ENCODE measurements around the gene DDX23.

The DDX23 gene

DNA sequence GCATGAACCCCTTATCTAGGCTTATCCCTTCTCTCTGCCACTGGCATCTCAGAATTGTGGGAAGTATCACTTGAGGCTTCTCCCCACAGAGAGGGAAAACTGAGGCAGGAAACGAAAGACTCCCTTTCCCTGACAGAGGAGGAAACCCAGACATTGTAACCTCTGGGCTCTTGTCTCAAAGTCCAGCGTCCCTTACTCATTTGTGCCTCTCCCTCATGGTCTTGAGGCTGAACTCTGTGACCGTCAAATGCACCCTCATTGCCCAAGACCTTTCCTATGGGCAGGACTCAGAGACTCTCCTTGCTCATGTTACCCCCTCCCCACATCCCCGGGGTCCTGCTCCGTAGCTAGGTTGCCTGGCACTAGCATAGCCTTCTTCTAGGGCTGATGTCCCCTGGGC, 29.8 kb downstream of the DDX23 start:
- no peak for DNase-seq

DNA sequence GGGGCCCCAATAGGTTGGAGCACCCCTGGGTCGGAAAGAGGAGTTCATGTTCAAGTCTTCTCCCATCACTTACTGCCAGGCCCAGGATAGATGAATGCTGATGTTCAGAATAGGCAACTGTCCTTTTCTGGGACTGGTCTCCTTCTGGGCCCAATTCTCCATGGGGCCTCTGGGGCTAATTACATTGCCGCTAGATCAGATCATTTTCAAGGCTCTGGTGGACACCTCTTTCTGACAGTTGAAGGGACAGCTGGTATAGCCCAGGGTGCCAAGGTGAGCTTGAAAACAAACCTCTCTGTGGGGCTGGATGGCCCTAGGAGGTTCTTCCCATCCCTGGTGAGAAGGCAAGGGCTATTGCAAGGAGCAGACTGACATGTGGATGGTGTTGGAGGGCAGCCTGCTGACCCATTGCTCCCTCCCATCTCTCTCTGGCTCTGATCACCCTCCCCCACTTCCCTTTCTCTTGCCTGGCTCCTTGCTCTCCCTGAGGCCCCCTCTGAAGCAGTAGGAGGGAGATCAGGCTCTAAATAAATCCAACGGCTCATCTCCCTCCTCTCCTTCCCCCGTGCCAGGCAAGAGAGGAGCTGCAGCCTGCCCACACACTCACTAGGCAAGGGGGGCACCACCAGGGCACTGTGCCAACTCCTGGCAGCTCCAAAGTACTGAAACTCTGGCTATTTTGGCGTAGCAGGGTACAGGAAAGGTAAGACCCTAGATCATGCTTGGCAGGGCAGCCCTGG, 31.8 kb downstream of the DDX23 start:
- DNase-seq, result no peak

DNA sequence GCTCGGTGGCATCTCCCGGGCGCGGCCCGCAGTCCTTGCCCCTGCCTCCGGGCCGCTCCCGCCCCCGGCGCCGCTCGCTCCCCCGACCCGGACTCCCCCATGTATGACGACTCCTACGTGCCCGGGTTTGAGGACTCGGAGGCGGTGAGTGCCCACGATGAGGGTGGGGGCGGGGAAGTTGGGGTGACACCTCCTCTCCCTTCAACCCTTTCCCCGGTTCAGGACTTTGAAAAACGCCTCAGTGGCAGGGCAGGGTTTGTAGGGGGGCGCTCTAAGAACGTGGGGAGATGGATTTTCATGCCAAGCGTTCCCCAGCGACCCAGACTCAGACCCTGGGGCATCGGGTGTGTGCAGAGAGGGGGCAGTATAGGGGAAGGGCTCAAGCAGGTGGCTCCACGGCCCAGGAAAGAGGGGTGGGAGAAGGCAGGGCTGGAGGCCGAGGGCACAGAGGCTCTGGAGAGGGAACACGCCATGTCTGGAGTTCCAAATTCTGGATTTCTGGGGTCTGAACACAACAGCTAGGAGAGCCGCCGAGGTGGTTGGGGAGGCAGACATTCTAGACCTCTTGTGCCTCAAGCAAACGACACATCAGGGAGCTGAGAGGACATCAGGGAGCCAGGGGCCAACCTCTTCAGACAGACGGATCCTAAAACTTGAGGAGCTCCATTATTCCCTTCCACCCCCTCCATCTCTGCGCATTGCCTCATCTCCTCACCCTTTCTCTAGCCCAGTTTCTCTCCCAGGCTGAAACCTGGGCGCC, 33.0 kb downstream of the DDX23 start:
- DNase-seq, result no peak

DNA sequence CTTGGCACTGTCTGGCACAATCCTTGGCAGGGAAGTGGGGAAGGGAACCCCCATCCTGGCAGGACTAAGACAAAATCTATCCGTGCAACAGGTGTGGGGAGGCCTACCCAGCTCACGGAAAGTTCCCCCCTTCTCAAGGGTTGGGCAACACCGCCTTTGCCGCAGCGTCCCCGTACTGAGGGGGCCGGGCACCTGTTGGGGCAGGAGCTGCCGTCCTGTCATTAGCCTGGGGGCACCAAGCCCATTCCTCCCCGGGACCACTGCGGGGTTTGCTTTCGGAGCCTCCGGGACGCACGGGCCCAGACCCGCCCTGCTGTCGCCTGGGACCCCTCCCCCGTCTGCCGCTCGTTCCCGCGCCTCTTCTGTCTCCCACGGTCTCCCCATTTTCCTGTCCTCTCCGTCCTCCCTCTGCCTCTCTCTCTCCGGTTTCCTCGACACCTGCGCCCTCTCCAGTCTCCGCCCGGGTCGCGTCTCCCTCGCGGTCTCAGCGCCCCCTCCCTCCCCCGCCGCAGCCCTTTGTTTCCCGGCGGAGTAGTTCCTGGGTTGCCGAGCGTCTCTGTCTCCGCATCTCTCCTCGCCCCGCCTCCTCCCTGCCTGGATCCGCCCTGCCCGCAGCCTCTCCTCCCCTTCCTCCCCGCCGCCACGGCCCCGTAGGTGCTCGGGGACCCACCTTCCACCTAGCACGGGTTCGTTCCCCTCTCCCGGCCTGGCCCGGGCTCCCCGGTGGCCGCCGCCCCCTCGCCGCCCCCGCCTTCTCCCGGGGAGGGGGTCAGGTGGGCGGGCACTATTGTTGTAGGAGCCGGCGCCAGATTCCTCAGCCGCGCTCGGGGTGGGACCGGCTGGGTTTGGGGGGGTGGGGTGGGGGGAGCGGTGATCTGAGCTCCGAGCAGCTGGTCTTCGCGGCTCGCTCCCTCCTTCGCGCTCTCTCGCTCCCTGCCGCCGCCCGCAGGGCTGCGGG, 33.8 kb downstream of the DDX23 start, which contains the start of gene CACNB3:
TSS of gene CACNB3 (plus strand) at position 624 of the 958 bp plus-strand sequence. CDS start 434 bp downstream, outside the sequence.
- peak; percentile 20 for DNase-seq

DNA sequence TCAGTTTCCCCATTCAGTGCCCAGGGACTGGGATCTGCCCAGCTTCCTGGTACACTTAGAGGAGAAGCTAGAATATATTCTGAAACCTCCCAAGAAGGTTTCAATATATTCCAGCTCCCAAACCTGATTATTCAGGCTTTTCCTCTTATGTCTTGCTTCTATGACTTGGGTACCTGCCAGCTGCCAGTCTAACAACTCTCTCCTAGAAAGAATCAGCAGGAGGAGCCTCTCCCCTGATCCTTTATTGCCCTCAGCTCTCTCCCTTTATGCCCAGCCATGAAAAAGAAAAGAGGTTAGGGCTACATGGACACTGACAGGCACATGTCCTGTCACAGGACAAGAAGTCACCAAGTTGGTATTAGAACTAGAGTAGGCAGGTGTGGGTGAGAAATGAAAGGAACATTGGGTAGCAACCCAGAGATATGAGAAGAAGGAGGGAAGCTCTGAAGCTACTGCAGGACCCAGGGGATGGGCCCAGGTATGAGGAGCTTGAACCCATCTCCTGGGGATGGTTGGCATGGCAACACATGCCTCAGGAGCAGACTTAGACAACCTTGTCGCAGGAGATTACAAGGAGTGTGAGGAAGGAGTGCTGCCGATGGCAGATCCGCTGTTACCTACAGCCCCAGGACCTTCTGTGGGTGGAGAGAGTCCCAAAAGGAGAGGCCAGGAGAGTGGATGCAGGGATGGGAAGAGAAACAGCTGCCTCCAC, 35.7 kb downstream of the DDX23 start:
- no peak for DNase-seq

DNA sequence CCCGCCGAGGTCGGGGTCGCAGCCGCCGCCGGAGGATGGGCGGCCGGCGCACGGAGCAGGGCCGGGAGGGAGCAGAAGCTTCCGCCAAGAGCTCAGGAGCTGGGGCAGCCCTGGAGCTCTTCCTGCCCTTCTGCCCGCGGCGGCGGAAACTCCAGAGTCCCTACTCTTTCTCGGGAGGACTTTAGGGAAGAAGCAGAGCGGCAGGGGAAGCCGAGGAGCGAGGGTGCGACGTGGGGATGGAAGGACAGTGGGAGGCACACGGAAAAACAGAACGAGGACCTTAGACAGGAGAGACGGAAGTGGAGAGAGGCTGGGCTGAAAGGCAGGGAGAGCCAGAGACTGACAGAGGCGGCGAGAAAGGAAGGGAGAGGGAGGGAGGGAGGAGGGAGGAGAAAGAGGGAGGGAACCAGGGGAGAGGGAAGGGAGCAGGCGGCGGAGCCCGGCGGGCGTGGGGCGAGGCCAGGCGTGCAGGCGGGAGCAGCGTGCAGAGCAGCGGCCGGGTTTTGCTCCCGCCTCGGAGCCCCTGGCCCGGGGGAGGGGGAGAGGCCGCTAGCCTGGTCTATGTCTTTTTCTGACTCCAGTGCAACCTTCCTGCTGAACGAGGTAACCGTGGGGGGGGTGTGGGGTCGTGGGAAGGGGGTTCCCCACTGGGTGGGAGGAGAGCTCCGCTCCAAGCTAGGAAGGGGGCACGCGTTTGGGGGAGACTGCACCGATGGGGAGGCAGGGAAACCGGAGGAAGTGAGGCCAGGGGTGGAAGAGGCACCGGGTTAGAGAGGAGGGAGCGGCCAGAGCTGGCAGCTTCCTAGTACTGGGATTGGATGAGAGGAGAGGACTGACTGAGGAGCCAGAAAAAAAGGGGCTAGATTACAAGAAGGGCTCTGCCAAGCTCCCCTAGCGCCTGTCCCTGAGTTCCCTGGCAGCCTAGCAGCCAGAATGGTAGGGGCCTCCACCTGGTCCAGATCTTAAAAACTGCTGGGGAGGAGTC, 36.5 kb downstream of the DDX23 start:
- DNase-seq, result peak; percentile 77

DNA sequence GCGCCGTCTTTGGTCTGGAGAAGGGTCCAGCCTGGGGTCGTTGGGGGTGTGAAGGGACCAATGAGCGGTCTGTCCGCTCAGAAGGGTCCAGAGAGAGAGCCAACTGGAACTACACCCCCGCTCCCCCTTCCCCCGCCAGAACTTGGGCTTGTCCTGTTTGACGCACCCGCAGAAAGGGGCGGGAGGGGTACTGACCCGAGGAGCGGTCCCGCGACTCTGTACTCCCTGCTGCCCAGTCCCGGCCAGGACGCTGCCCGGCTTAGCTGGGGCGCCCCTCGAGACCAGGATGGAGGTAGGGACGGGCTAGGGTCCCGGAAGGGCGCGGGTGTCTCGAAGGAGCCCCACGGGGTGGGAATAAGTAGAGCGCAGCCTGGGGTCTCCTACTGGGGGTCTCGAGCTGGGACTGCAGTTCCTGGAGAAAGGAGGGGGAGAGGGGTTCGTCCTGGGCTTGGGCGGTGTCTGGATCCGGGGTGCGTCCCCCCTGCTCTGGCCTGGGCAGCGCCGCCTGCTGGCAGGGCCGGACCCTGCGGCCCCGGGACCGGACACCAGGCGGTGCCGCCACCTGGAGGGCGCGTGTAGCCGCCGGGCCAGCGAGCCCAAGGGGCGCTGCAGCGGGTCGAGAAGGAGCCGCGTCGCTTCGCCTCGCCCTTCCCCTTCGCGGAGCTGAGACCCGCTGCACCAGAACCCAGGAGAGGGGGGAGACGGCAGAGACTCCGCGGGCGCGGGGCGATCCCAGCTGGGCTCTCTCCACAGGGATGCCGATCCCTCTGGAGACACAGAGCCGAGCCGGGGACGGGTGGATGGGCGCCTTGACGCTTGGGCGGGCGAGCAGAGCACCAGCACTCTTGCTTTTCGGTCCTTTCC, 37.5 kb downstream of the DDX23 start:
- DNase-seq, result peak; percentile 64

DNA sequence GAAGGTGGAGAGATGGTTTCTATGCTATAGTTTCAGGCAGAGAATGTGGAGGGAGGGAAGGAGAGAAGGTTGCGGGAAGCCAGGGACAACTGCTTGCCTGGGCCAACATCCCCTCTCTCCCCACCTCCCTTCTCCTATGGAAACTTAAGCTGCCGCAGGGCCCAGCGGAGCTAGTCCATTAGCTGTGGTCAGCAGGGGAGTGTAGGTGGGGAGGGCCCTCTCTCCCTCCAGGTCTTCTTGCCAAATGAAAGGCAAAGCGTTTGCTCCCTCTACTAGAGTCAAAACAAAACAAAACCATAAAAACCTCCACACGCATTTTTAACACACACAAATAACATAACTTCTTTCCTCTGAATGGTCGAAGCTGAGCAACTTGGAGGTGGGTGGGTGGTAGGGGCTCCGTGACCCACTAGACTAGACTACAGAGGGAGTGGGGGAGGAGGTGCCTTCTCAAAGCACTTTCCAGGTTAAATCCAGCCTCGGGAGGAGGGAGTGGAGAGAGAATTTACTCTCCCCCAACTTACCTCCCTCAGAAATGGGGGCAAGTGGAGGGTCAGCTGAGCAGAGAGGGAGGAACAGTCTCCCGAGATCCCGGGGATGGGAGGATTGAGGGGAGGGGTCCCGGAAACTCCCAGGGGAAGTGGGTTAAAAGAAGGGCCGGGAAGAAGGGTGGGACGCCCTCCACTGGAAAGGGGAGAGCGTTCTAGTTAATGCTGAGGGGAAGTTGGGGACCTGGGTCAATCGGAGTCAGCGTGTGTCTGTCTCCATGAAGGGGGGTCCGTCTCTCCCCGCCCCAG, 38.3 kb downstream of the DDX23 start:
- no peak for DNase-seq

DNA sequence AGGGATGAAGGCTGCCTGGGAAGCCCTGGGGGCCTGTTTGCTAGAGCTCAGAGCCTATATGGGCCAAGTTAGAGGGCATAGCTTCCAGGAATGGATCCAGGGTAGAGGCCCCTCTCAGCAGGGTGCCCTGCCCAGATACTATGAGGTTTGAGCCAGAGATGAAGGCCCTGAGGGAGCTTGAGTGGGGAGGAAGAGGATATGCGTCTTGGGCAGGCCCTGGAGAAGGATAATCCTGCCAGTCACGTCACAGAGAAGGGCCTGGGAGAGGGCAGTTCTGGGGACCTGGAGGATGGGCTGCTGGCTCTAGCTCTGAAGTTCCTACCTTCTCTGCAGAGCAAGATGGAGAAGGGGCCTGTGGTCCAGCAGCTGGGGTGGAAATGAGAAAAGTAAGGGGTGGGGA, 39.6 kb downstream of the DDX23 start:
- no peak for DNase-seq

DNA sequence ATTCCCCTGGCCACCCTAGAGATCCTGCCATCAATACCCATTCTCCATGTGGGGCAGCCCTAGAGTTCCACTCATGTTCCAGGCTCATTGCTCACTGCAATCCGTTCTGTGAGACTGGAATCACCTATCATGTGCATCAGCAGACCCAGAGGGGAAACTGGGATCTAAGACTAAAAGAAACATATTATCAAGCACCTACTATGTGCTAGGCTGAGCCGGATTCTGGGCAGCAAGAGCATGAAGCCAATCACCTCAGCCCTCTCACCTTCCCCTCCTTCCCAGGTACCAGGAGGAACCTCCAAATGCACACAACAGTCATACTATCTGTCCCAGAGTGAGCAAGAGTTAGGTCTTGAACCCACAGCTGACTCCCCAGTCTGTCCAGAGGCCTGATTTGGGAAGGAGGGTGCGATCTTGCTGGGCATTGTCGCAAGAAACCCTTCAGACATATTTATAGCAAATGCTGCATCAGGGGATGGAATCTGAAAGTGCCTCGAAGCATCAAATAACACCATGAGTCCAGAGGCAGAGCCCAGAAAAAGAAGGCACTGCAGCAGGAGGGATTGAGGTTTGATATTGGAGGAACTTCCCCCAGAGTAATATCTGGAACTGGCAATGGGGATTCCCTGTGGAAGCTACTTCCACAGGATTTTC, 40.4 kb downstream of the DDX23 start:
- no peak for DNase-seq

DNA sequence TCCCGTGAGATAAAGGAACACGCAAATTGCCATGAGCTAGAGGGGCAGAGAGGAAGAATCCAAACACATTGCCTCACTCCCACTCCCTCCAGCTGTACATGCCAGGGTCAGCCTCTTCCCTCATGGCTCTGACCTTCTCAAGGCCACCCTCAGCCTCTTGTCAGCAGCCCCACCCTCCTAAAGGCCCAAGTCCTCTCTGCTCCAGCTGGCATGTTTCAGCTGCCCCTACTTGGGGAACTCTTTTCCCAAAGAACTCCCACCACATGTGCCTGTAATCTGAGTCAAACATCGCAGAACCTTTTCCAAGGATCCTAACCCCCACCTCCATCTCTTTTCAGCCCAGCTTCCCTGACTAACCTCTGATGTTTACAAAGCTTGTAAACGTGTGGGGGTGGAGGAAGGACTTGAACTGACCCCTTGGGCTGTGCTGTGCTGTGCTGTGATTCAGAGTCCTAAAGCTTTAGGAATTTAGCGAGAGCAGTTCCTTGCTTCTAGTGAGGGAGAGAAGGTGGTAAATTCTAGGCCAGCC, 41.0 kb downstream of the DDX23 start:
- no peak for DNase-seq

DNA sequence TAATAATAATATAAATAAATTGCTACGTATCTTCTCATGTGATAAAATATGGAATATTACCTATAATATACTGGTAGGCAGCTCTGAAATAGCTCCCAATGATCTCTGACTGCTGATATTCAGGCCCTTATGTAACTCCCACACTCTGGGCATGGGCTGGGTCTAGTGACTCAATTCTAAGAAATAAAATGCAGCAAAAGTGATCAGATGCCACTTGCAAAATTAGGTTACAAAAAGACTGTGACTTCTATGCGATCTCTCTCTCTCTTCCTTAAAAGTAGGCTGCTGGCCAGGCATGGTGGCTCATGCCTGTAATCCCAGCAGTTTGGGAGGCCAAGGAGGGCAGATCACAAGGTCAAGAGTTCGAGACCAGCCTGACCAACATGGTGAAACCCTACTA, 44.0 kb downstream of the DDX23 start:
- DNase-seq, result no peak

DNA sequence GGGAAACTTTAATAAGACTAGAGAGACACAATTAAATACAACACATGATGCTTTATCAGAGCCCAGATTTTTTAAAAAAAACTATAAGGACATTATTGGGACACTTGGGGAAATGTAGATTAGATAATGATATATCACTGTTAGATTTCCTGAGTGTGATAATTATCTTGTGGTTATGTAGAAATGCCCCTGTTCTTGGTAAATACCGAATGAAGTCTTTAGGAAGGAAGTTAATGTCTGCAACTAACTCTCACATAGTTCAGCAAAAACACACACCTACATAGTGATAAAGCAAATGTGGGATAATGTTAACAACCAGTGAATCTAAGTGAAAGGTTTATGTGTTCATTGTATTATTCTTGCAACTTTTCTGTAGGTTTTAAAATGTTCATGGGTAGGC, 48.3 kb downstream of the DDX23 start:
- no peak for DNase-seq

DNA sequence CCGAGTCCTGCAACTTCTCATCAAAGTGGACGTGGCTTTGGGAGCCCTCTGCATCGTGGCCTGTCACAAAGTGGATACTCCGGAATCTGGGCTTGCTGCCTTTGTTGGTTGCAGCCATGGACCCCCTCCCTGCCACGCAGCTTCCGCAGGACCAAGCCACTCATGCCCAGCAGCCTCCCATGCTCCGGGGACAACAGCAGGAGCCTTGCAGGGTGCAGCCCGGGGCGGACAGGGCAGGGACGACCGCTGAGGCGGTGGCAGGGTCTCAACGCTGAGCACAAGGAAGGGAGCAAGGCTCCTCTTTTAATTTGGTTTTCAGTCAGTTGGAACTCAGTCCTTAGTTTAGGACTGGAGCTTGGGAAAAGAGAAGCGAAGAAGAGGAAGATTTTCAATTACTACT, 51.0 kb downstream of the DDX23 start:
- no peak for DNase-seq

DNA sequence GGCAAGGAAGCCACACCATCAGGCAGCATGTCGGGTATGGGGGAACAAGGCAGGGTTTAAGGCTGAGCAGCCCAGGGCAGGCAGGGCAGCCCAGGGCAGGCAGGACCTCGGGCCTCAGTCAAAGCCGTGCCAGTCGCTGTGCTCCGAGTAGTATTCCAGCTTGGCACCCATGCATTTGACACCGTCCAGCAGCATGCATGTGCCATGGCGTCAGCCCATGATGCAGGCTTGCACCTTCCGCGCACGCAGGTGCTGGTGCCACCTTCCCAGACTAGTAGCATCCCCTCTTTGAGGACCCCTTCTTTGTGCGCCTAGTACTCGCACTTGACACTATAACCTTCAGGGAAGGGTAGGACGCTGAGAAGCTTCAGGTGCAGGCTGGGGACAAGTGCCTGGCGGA, 51.5 kb downstream of the DDX23 start:
- no peak for DNase-seq

DNA sequence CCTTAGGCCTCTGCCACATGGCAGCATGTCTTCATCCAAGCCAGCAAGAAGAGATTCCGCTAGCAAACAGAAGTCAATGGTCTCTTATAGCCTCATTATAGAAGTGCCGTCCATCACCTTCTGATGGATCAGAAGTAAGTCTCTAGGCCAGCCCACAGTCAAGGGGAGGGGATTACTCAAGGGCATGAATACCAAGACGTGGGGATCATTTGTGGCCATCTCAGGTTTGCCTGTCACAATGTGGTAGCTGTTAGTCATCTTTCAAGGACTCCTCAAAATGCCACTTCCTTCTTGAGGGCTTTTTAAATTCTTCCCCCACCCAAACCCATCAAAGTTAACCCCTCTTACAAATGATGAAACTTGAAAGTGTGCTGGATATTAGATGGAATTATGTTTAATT, 55.0 kb downstream of the DDX23 start:
- peak; percentile 47 for DNase-seq

DNA sequence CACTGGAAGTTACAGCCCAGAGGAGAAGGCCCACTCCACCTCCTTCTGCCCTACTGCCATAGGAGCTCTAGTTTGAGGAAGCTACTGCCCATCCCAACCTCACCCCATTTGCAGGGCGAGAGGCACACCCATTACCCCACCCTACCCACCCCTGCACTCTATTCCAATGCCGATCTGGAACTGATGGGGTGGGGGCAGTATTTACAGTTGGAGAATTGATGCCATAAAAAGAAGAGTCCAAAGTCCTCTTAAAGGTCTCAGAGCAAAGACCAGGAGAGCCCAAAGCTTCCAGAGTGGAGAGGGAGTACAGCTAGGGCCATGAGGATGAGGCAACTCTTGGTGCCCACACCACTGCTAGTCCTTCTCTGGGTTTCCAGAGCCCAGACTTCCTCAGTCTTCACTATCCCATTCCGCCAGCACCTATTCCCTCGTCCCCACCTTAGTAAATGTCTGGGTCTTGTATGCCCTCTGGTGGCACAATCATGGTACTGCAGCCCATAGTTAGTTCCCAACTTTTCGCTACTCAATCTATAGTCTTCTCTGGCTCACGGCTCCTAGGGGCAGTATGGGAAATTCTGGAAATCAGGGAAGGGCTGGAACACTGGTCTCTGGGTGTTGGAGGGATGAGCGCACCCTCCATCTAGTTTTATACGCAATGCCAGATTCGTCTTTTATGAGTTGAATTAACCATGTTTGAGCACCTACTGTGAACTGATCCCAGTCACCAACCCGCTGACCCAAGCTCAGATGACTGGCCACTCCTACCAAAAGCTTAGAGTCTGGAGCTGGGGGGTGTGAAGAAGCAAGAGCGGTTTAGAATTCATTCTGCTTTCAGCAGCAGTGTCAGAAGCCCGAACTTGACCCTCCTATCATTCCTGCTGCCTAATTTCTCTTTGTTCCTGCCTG, 56.2 kb downstream of the DDX23 start:
- peak; percentile 51 for DNase-seq

Measured in GDM1 (cell line).